SK-N-SH (cell line): ENCODE data around the gene PBXIP1. TPM values are rescaled to one million over a fixed set of nuclear protein-coding genes. Genes with fewer than 3 reads are reported as not detected.

Experiments used
- CTCF ChIA-PET: fragments of 300-600, 350-600 bp; formaldehyde crosslinking; extraction: SDS; loops from one replicate; lab custom pipeline; 2021; lab: Yijun Ruan, JAX
- POLR2A ChIA-PET: fragments of 350-600 bp; sonication (Branson Sonifier 250); formaldehyde crosslinking; extraction: SDS; loops from one replicate; lab custom pipeline; 2020; ENCODE audit warnings: antibody characterized with exemption, inconsistent platforms; lab: Yijun Ruan, JAX
- DNase-seq: peaks from one replicate; pipeline ENCODE4 v3.0.0; 2012
- H2AFZ ChIP-seq: fragments of 200-600 bp; sonication (generic); 2 replicates; pipeline ENCODE4 v1.8.1; 2016; ENCODE audit warnings: antibody characterized with exemption, mild to moderate bottlenecking, low read depth
- H3F3A ChIP-seq: fragments of 200-600 bp; sonication (generic); replicated peaks from 2 replicates; pipeline ENCODE3; 2016; ENCODE audit warnings: antibody characterized with exemption, mild to moderate bottlenecking; ENCODE audit not compliant: insufficient read depth
- H3K27ac ChIP-seq, 2 experiments: fragments of 200-500 bp in 1 of 2; fragments of 200-600 bp in 1 of 2; sonication (Bioruptor generic) in 1 of 2; sonication (generic), shearing (Covaris generic) in 1 of 2; 2 replicates each; pipeline versions ENCODE4 v1.5.1 to v1.6.1; 2014 to 2016; ENCODE audit warnings: low read depth in 2 of 2, inconsistent platforms in 1 of 2, low read length in 1 of 2, mild to moderate bottlenecking in 1 of 2, mixed read lengths in 1 of 2
- H3K27me3 ChIP-seq: fragments of 200-600 bp; sonication (generic), shearing (Covaris generic); 2 replicates; pipeline ENCODE4 v1.6.1; 2016; ENCODE audit warnings: mixed run types; ENCODE audit not compliant: insufficient read depth
- H3K36me3 ChIP-seq, 2 experiments: fragments of 200-500 bp in 1 of 2; fragments of 200-600 bp in 1 of 2; sonication (Bioruptor generic) in 1 of 2; sonication (generic) in 1 of 2; replicated peaks in 1 of 2; 2 replicates each; pipeline versions ENCODE3 to v1.5.1; 2014 to 2016; ENCODE audit warnings: low read length in 1 of 2, mild to moderate bottlenecking in 1 of 2; ENCODE audit not compliant: insufficient read depth in 2 of 2, control insufficient read depth in 1 of 2
- H3K4me1 ChIP-seq, 2 experiments: fragments of 200-500 bp in 1 of 2; fragments of 200-600 bp in 1 of 2; sonication (Bioruptor generic) in 1 of 2; sonication (generic), shearing (Covaris generic) in 1 of 2; 2 replicates each; pipeline versions ENCODE4 v1.5.1 to v1.6.1; 2014 to 2016; ENCODE audit warnings: low read depth in 1 of 2, low read length in 1 of 2, mixed run types in 1 of 2; ENCODE audit not compliant: insufficient read depth in 2 of 2, control insufficient read depth in 1 of 2
- H3K4me2 ChIP-seq: fragments of 200-600 bp; sonication (generic), shearing (Covaris generic); 2 replicates; pipeline ENCODE4 v1.6.1; 2017; ENCODE audit warnings: mixed run types
- H3K4me3 ChIP-seq, 2 experiments: fragments of 200-500 bp in 1 of 2; fragments of 200-600 bp in 1 of 2; sonication (Bioruptor generic) in 1 of 2; sonication (generic), shearing (Covaris generic) in 1 of 2; 2 replicates each; pipeline versions ENCODE4 v1.5.1 to v1.8.1; 2014 to 2016; ENCODE audit warnings: low read depth in 2 of 2, inconsistent platforms in 1 of 2, low read length in 1 of 2, mild to moderate bottlenecking in 1 of 2, mixed read lengths in 1 of 2, moderate library complexity in 1 of 2
- H3K79me2 ChIP-seq: fragments of 200-600 bp; sonication (generic); 2 replicates; pipeline ENCODE4 v1.8.1; 2017; ENCODE audit warnings: mild to moderate bottlenecking; ENCODE audit not compliant: insufficient read depth
- H3K9ac ChIP-seq: fragments of 200-600 bp; sonication (generic); 2 replicates; pipeline ENCODE4 v1.6.1; 2017; ENCODE audit warnings: mixed run types
- H3K9me2 ChIP-seq: fragments of 200-600 bp; sonication (generic); 2 replicates; pipeline ENCODE4 v1.6.1; 2017; ENCODE audit warnings: mixed run types
- H3K9me3 ChIP-seq: fragments of 200-600 bp; sonication (generic); 2 replicates; pipeline ENCODE4 v1.6.1; 2017; ENCODE audit warnings: mixed run types, mild to moderate bottlenecking, moderate library complexity
- H4K20me1 ChIP-seq: fragments of 200-600 bp; sonication (generic); 2 replicates; pipeline ENCODE4 v1.6.1; 2017; ENCODE audit warnings: mild to moderate bottlenecking, mixed run types; ENCODE audit not compliant: insufficient read depth
- CHD2 ChIP-seq: fragments of 150-350 bp; IDR thresholded peaks from 2 replicates; pipeline ENCODE4 v1.6.1; 2018; ENCODE audit warnings: low read length; ENCODE audit not compliant: partially characterized antibody
- ELF1 ChIP-seq: IDR thresholded peaks from 2 replicates; pipeline ENCODE4 v1.4.0; 2012
- FOSL2 ChIP-seq: IDR thresholded peaks from 2 replicates; pipeline ENCODE4 v1.4.0; 2012; ENCODE audit warnings: low read depth, mild to moderate bottlenecking, moderate library complexity, borderline replicate concordance
- FOXM1 ChIP-seq: IDR thresholded peaks from 2 replicates; pipeline ENCODE4 v1.4.0; 2012; ENCODE audit warnings: low read depth, mild to moderate bottlenecking
- GABPA ChIP-seq: IDR thresholded peaks from 2 replicates; pipeline ENCODE4 v1.4.0; 2012; ENCODE audit warnings: low read depth, mild to moderate bottlenecking
- GATA2 ChIP-seq: sonication (generic); formaldehyde crosslinking; IDR thresholded peaks from 2 replicates; pipeline ENCODE4 v1.5.0; 2020; ENCODE audit warnings: mild to moderate bottlenecking, missing genetic modification reagents
- JUND ChIP-seq: IDR thresholded peaks from 2 replicates; pipeline ENCODE4 v1.4.0; 2012
- NFIC ChIP-seq: IDR thresholded peaks from 2 replicates; pipeline ENCODE4 v1.4.0; 2012; ENCODE audit warnings: borderline replicate concordance
- RAD21 ChIP-seq: IDR thresholded peaks from 2 replicates; pipeline ENCODE4 v1.6.1; 2012; ENCODE audit warnings: mild to moderate bottlenecking, low read length
- RCOR1 ChIP-seq: fragments of 150-350 bp; IDR thresholded peaks from 2 replicates; pipeline ENCODE4 v1.6.1; 2017; ENCODE audit warnings: antibody characterized with exemption, low read length
- REST ChIP-seq: IDR thresholded peaks from 2 replicates; pipeline ENCODE4 v1.6.1; 2012; ENCODE audit warnings: mild to moderate bottlenecking, low read depth, low read length, moderate library complexity
- RFX5 ChIP-seq: IDR thresholded peaks from 2 replicates; pipeline ENCODE4 v1.6.1; 2012; ENCODE audit warnings: mild to moderate bottlenecking, improper control_type of control experiment, low read length
- TAF1 ChIP-seq: IDR thresholded peaks from 2 replicates; pipeline ENCODE4 v1.6.1; 2012; ENCODE audit warnings: low read depth, mild to moderate bottlenecking, low read length, moderate library complexity, borderline replicate concordance
- TCF12 ChIP-seq: IDR thresholded peaks from 2 replicates; pipeline ENCODE4 v1.4.0; 2012
- WGBS: methylation state at CpG from one replicate; pipeline ENCODE4 v1.1.6; 2017; ENCODE audit warnings: low lambda C conversion rate; 5-methylcytosine and 5-hydroxymethylcytosine counted together
- polyA plus RNA-seq, 3 experiments: library from polyadenylated mRNA; depleted of rRNA; stranded (reverse); fragments of >200 nt; gene quantifications; 2 replicates each; pipeline ENCODE4 v1.2.3, GENCODE V29; 2012
- TF ChIP-seq, protein P1 (sequence below): fragments of 150-350 bp; IDR thresholded peaks from 2 replicates; pipeline ENCODE4 v1.6.1; 2016; ENCODE audit warnings: mild to moderate bottlenecking, low read depth, low read length
- TF ChIP-seq, protein P2 (sequence below): fragments of 200-600 bp; sonication (generic); IDR thresholded peaks from 2 replicates; pipeline ENCODE4 v1.6.1; 2017; ENCODE audit warnings: antibody characterized with exemption, mild to moderate bottlenecking, moderate library complexity
- TF ChIP-seq, protein P3 (sequence below): IDR thresholded peaks from 2 replicates; pipeline ENCODE4; 2012

Gene PBXIP1
- polyA plus RNA-seq, 1 of the 3 experiments (the other 2 are of a cell fraction): 55.9 TPM

DNA sequence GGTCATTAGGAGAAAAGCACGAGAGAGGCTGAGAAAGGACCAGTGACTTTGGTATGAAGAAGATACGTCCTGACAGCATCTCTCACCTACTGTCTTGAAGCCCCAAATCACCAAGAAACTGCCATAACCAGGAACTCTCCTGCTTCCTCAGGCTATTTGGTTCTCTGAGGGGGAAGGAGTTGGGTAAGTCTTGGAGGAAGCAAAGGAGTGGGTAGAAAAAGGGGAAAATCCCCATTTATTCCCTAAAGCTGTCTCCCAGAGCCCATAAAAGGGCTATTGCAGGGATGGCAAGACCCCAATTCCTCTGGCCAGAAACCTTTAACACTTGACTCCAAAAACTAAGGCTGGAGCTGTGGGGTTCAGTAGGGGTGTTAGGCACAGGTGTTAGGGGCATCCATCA is 2.1 kb upstream of the PBXIP1 start:
- no peaks in the 10 kb centered on the region for H3K27me3 ChIP-seq

More for the DNA sequence above, 2.1 kb upstream of the PBXIP1 start:
- Histone ChIP-seq H3K9ac (no peak overlapping the region), H3K9me2 (no peaks in the 10 kb centered on the region), H3K9me3 (no peaks in the 10 kb centered on the region), H3F3A (peaks cover 15% of the 10 kb centered on the region), H3K4me2 (no peak overlapping the region), H4K20me1 (no peaks in the 10 kb centered on the region), H3K4me3 (no peak overlapping the region), H3K27ac (0 out of 4 replicates have a peak overlapping the region, but pooled peaks of 1 of the 2 experiments have one; percentile 5), H3K4me1 (peaks cover 2 to 51% of the 10 kb centered on the region in 2 experiments; a peak in 3 of 4 replicates), H3K79me2 (peaks cover 22% of the 10 kb centered on the region), H2AFZ (no peak overlapping the region), H3K36me3 (peaks cover 0 to 29% of the 10 kb centered on the region in 2 experiments)
- DNase-seq: no peak
- ChIA-PET POLR2A (no interaction called here), CTCF (interaction anchor here (1.7 to 37.5 kb wide), 2 partner anchors 40 to 103 kb away, joined by 4 to 640 read pairs; partner anchors contain the start of genes LENEP and ZBTB7B)
- WGBS: 96% methylated on average over 2 of the region's 2 CpGs
- TF ChIP-seq, protein P1, sequence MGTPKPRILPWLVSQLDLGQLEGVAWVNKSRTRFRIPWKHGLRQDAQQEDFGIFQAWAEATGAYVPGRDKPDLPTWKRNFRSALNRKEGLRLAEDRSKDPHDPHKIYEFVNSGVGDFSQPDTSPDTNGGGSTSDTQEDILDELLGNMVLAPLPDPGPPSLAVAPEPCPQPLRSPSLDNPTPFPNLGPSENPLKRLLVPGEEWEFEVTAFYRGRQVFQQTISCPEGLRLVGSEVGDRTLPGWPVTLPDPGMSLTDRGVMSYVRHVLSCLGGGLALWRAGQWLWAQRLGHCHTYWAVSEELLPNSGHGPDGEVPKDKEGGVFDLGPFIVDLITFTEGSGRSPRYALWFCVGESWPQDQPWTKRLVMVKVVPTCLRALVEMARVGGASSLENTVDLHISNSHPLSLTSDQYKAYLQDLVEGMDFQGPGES: no peak
- TF ChIP-seq TCF12 (no peak), NFIC (no peak), RAD21 (no peak), REST (no peak), FOSL2 (no peak), GABPA (no peak), RFX5 (no peak), GATA2 (CRISPR knock-in tag) (no peak), RCOR1 (no peak), JUND (no peak), TAF1 (no peak), ELF1 (no peak), FOXM1 (no peak), CHD2 (no peak)
- TF ChIP-seq, protein P2, sequence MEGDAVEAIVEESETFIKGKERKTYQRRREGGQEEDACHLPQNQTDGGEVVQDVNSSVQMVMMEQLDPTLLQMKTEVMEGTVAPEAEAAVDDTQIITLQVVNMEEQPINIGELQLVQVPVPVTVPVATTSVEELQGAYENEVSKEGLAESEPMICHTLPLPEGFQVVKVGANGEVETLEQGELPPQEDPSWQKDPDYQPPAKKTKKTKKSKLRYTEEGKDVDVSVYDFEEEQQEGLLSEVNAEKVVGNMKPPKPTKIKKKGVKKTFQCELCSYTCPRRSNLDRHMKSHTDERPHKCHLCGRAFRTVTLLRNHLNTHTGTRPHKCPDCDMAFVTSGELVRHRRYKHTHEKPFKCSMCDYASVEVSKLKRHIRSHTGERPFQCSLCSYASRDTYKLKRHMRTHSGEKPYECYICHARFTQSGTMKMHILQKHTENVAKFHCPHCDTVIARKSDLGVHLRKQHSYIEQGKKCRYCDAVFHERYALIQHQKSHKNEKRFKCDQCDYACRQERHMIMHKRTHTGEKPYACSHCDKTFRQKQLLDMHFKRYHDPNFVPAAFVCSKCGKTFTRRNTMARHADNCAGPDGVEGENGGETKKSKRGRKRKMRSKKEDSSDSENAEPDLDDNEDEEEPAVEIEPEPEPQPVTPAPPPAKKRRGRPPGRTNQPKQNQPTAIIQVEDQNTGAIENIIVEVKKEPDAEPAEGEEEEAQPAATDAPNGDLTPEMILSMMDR: no peak
- TF ChIP-seq, protein P3, sequence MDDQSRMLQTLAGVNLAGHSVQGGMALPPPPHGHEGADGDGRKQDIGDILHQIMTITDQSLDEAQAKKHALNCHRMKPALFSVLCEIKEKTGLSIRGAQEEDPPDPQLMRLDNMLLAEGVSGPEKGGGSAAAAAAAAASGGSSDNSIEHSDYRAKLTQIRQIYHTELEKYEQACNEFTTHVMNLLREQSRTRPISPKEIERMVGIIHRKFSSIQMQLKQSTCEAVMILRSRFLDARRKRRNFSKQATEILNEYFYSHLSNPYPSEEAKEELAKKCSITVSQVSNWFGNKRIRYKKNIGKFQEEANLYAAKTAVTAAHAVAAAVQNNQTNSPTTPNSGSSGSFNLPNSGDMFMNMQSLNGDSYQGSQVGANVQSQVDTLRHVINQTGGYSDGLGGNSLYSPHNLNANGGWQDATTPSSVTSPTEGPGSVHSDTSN: no peak
